Tibial nerve (tissue), 3 donors: ENCODE measurements around the gene ADGRG1.

Experiments
- CTCF ChIP-seq, 5 experiments: fragments of 200-600 bp in 3 of 5; fragments of 450-650 bp in 2 of 5; sonication (generic) in 3 of 5; IDR thresholded peaks; one replicate each; pipeline ENCODE4 v1.5.1; 2016 to 2019; ENCODE audit warnings: antibody characterized with exemption in 5 of 5, mild to moderate bottlenecking in 3 of 5, moderate library complexity in 2 of 5
- POLR2A ChIP-seq, 2 donors: fragments of 450-650 bp; IDR thresholded peaks; one replicate each; pipeline ENCODE4 v1.6.1; 2017; ENCODE audit warnings: antibody characterized with exemption in 2 of 2, mild to moderate bottlenecking in 2 of 2, moderate library complexity in 2 of 2

GRCh38 chr16:57619133-57619605, 9.3 kb upstream of the ADGRG1 start:
- TF ChIP-seq CTCF (IDR thresholded peaks at IDR 0.05) (no peak), POLR2A (IDR thresholded peaks at IDR 0.05) (no peak)
